Esophagus muscularis mucosa (tissue), 3 donors: ENCODE data around the gene SMIM11.

ENCODE experiments used
- CTCF ChIP-seq, 3 experiments: fragments of 200-600 bp in 2 of 3; fragments of 450-650 bp in 1 of 3; sonication (generic) in 2 of 3; IDR thresholded peaks; one replicate each; pipeline ENCODE4 v1.5.1; 2017 to 2019; ENCODE audit warnings: antibody characterized with exemption in 3 of 3, mild to moderate bottlenecking in 2 of 3, moderate library complexity in 1 of 3
- POLR2AphosphoS5 ChIP-seq, 2 donors: sonication (generic); formaldehyde crosslinking; IDR thresholded peaks; one replicate each; pipeline ENCODE4 v1.6.1; 2017; ENCODE audit warnings: antibody characterized with exemption in 2 of 2

- no peak for TF ChIP-seq CTCF (IDR thresholded peaks at IDR 0.05)
- no peak for TF ChIP-seq POLR2AphosphoS5 (IDR thresholded peaks at IDR 0.05)
Observed at GRCh38 chr21:34343347-34343746, 32.0 kb upstream of the SMIM11 start.
